ENCODE data around the gene SPATA12.

SPATA12 gene

GRCh38 chr3:57060089-57060821, at the start of gene SPATA12:
TSS of gene SPATA12 (plus strand) at chr3:57060664. CDS start at chr3:57073695, 13,031 bp downstream.
- no peak for DNase-seq

- no peak for DNase-seq
These were observed 49.4 kb upstream of the SPATA12 start for GRCh38 chr3:57011022-57011421.

GRCh38 chr3:57012847-57013246, 47.6 kb upstream of the SPATA12 start:
- no peak for DNase-seq

GRCh38 chr3:57015350-57015729, 45.1 kb upstream of the SPATA12 start:
- no peak for DNase-seq

- no peak for DNase-seq
These were observed 44.6 kb upstream of the SPATA12 start for GRCh38 chr3:57015912-57016311.

GRCh38 chr3:57017459-57017845, 43.0 kb upstream of the SPATA12 start:
- DNase-seq = no peak

GRCh38 chr3:57018246-57018645, 42.2 kb upstream of the SPATA12 start:
- no peak for DNase-seq

GRCh38 chr3:57019057-57019456, 41.4 kb upstream of the SPATA12 start:
- DNase-seq = no peak

GRCh38 chr3:57025237-57025636, 35.2 kb upstream of the SPATA12 start:
- no peak for DNase-seq

GRCh38 chr3:57026944-57027343, 33.5 kb upstream of the SPATA12 start:
- no peak for DNase-seq

GRCh38 chr3:57029383-57029782, 31.1 kb upstream of the SPATA12 start:
- no peak for DNase-seq

- DNase-seq = no peak
These were observed 30.5 kb upstream of the SPATA12 start for GRCh38 chr3:57029924-57030323.

GRCh38 chr3:57030721-57031120, 29.7 kb upstream of the SPATA12 start:
- DNase-seq = no peak

- no peak for DNase-seq
These were observed 28.6 kb upstream of the SPATA12 start for GRCh38 chr3:57031631-57032541.

- no peak for DNase-seq
These were observed 23.5 kb upstream of the SPATA12 start for GRCh38 chr3:57036952-57037351.

- no peak for DNase-seq
These were observed 21.8 kb upstream of the SPATA12 start for GRCh38 chr3:57038466-57039164.

GRCh38 chr3:57041674-57042073, 18.8 kb upstream of the SPATA12 start:
- DNase-seq = no peak

- DNase-seq = no peak
These were observed 16.9 kb upstream of the SPATA12 start for GRCh38 chr3:57043518-57043917.

- DNase-seq = no peak
These were observed 14.2 kb upstream of the SPATA12 start for GRCh38 chr3:57046101-57046765.

GRCh38 chr3:57048052-57048671, 12.3 kb upstream of the SPATA12 start:
- DNase-seq = peak; percentile 37

- no peak for DNase-seq
These were observed 11.7 kb upstream of the SPATA12 start for GRCh38 chr3:57048728-57049127.

- DNase-seq = no peak
These were observed 7.8 kb upstream of the SPATA12 start for GRCh38 chr3:57052662-57053061.

Data from retina (tissue), 1 donor.